Peyer's patch (tissue), 4 donors: ENCODE measurements around the gene NPR1.

Experiments
- POLR2A ChIP-seq, 2 donors: fragments of 450-650 bp; IDR thresholded peaks; one replicate each; pipeline ENCODE4 v1.5.1; 2017; ENCODE audit warnings: antibody characterized with exemption in 2 of 2, mild to moderate bottlenecking in 2 of 2, moderate library complexity in 2 of 2
- TF ChIP-seq, protein P1 (sequence below), 6 experiments: fragments of 450-650 bp in 4 of 6; fragments of 200-600 bp in 2 of 6; sonication (generic) in 1 of 6; IDR thresholded peaks; one replicate each; pipeline ENCODE4 v1.5.1; 2017 to 2019; ENCODE audit warnings: antibody characterized with exemption in 6 of 6, mild to moderate bottlenecking in 3 of 6, moderate library complexity in 1 of 6

GRCh38 chr1:153670859-153671627 is 7.4 kb upstream of the NPR1 start, which contains the start of gene ILF2:
- peak; percentile 74 to 88 for TF ChIP-seq POLR2A (IDR thresholded peaks at IDR 0.05)
- TF ChIP-seq, protein P1, sequence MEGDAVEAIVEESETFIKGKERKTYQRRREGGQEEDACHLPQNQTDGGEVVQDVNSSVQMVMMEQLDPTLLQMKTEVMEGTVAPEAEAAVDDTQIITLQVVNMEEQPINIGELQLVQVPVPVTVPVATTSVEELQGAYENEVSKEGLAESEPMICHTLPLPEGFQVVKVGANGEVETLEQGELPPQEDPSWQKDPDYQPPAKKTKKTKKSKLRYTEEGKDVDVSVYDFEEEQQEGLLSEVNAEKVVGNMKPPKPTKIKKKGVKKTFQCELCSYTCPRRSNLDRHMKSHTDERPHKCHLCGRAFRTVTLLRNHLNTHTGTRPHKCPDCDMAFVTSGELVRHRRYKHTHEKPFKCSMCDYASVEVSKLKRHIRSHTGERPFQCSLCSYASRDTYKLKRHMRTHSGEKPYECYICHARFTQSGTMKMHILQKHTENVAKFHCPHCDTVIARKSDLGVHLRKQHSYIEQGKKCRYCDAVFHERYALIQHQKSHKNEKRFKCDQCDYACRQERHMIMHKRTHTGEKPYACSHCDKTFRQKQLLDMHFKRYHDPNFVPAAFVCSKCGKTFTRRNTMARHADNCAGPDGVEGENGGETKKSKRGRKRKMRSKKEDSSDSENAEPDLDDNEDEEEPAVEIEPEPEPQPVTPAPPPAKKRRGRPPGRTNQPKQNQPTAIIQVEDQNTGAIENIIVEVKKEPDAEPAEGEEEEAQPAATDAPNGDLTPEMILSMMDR (IDR thresholded peaks at IDR 0.05), result peak in 3 of 6 experiments; percentile 9 to 29 (median 16)
